COLO668 (cell line): ENCODE data around the gene MRPS2.
"Not testable (repeated sequence)": the region's sequence is repeated elsewhere in the genome, so short reads cannot be mapped to it uniquely, and the experiment has no call there.

Experiments used
- DNase-seq: peaks from one replicate; lab custom pipeline; 2025; ENCODE audit not compliant: unreplicated experiment; lab: John Stamatoyannopoulos, UW

The MRPS2 gene

DNA sequence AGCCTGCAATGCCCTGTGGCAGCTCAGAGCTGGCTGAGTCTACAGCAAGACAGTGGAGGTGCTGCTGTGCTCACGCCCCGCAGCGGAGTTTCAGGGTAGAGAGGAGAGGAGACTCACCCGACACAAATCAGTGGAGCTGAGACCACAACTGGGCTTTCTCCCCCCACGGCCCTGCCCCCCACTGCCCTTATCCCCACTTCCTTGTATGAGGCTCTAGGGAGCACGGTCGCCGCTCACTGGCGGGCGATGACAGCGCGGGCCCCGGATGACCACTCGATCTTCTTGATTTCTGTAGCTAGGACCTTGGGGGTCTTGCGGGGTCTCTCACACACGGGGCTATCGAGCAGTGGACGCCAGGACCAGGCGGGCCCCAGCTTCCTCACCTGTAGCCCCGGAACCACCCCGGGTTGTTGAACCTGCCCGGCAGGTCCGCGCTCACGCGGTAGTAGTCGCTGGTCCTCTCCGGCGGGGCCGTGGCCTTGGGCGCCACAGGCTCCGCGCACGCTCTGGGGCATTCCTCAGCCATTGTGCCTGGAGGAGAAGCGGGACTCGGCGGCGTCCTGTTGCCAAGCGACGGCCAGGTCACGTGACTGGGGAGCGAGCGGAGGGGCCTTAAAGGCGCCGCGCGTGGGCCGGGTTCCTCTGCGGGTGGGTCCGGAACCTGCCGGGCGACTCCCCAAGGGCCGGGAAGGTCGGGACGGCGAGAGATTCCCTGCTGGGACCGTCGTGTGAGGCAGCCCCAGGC is 984 bp upstream of the MRPS2 start:
- DNase-seq, result peak; percentile 91

DNA sequence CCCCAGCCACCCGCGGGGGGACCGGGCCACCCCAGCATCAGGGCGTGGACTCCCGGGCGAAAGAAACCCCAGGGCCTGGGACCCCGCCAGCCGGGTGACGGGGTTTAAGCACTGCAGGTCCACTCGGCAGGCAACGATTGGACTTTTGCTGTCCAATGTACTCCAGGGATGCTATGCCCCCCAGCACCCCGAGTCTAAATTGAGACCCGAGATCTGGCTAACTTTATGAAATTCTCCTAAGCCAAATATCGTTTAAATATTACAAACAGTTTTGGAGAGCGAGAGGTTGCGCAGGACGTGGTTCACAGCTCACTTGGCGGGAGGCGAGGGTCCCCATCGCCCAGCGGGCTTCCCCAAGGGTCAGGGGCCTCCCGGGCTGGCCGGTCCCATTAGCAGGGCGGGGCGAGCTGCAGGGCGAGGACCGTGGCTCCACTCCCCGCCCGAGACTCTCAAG is 384 bp upstream of the MRPS2 start:
- no peak for DNase-seq

DNA sequence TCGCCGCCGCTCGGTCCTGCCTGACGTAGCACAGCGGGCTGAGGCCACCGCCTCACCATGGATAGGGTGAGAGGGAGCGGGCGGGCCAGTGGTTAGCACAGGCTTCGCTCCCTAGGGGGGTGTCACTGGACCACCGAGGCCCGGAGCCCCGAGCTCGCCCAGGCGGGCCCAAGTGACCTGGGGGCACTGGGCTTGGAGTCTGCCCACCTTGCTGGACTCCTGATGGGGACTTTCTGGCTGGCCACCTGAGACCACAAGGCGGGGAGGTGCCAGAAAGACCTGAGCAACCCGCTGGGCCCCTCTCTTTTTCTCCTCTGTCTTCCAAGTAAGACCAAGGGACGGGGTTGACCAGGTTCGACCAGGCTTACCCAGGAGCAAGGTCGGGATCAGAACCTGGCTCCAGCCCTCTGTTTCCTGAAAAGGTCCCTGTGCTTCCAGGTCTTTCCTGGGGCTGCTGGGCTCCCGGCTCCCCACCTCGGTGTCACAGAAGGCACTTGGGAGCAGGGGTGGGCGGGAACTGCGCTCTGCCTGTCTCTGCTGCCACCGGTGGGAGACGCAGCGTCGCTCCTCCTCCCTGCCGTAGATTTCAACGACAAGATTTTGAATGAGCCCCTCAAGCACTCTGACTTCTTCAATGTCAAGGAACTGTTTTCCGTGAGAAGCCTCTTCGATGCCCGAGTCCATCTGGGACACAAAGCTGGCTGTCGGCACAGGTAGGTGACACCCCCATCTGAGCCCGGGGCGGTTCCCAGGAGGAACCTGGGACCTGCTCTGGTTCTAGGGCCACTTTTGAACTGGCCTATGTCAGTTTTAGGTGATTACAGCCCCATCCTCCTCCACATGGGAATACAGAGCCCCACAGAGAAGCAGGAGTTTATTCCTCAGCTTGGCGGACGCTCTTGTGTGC is 1.0 kb downstream of the MRPS2 start:
- no peak for DNase-seq

DNA sequence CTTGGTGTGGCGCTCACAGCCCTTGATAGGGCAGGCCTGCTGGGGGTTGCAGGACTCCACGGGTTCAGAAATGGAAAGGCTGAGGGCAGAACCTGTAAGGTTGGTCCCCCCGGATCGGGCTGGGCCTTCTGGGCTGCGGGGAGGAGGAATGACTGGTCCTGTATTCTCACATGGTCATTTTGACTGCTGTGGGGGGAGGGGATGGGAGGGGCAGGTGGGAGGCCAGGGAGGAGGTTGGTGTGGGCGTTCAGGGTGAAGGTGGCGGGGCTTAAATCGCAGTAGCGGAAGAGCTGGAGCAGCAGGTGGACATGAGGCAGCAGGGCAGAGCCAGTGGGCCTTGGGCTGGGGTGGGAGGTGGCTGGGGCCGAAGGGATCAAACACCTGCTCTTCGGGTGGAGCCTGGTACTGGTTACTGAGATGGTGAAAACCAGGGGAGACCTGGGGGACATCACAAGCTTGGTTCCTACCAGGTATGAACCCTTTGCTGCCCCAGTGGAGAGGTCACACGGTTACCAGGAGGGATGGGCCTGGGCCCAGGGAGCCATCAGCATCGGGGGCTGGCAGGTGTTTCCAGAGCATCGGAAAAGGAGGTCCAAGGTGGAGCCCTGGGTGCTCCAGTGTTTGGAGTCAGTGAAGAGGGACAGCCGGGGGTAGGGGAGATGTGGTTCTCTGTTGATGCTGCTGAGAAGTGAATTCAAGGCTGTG is 1.8 kb downstream of the MRPS2 start:
- DNase-seq, result no peak

DNA sequence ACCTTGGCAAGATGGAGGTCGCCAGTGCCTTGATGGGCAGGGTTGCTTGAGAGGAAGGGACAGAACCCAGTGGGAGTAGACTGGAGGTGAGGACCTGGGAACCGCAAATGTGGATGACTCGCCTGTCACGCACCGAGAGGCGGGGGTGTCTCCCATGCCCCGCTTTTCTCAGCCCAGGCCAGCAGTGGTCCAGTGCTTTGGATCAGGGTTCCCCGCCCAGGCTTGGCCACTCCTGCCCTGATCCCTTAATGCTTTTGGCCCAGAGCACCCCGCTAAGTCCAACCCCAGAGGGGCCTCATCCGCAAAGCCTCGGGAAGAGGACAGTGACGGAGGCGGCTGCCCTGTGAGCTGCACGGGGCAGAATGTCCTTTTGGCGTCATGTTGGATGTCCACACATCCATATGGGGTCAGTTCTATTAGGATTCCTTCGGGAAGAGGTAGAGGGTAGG is 2.4 kb downstream of the MRPS2 start:
- no peak for DNase-seq

DNA sequence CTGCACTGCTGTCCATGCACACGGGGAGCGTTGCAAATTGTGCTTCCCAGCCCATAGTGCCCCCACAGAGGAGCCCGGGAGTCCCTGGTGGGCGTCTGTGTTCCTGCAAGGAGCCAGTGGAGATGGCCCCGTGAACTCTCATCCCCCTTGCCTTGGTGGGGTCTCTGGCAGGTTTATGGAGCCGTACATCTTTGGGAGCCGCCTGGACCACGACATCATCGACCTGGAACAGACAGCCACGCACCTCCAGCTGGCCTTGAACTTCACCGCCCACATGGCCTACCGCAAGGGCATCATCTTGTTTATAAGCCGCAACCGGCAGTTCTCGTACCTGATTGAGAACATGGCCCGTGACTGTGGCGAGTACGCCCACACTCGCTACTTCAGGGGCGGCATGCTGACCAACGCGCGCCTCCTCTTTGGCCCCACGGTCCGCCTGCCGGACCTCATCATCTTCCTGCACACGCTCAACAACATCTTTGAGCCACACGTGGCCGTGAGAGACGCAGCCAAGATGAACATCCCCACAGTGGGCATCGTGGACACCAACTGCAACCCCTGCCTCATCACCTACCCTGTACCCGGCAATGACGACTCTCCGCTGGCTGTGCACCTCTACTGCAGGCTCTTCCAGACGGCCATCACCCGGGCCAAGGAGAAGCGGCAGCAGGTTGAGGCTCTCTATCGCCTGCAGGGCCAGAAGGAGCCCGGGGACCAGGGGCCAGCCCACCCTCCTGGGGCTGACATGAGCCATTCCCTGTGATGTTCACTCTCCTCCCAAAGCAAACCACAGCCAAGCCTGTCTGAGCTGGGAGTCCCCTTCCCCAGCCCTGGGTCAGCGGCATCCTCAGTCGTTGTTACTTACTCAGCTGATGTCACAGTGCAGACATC is 3.1 kb downstream of the MRPS2 start:
- DNase-seq, result no peak

DNA sequence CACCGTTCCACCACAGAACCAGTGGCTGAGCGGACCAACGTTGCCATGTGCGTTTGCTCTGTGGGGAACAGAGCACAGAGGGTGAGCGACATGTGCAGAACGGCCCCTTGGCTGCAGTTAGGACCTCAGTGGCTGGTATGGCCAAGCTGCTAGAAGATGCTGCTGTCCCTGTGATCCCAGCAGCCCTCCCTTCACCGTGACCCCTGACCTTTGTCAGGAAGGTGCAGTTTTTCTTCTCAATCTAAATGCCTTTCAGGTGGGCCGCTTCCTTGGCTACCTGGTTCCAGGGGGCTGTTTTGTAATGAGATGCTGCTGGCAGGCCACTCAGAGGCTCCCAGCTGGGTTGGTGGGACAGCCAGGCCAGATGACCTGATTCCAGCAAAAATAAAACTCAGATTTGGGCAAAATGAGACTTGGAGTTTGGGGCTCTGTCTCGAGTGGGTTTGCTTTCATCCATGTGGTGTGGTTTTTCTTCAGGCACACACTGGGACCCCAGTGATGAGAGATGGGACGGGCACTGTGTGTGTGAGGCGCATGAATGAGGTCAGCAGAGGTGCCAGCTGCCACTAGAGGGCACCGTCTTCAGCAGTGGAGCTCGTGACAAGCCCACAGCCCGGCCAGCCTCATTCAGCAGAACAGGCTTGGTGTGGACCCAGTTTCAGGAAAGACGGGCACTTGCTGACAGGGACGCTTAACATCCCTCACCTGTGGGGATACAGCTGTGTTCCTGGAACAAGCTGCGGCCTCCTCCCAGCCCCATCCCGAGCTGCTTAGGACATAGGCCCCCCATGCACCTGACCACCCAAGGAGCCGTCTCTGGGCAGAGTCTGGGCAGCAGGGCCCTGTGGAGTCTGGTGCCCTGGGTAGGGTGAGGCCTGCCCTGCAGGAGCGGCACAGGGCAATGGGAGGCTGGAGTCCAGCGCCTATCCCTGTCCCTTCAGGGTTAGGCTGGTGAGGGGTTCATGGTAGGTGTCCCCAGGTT is 4.1 kb downstream of the MRPS2 start:
- DNase-seq, result peak; percentile 52

DNA sequence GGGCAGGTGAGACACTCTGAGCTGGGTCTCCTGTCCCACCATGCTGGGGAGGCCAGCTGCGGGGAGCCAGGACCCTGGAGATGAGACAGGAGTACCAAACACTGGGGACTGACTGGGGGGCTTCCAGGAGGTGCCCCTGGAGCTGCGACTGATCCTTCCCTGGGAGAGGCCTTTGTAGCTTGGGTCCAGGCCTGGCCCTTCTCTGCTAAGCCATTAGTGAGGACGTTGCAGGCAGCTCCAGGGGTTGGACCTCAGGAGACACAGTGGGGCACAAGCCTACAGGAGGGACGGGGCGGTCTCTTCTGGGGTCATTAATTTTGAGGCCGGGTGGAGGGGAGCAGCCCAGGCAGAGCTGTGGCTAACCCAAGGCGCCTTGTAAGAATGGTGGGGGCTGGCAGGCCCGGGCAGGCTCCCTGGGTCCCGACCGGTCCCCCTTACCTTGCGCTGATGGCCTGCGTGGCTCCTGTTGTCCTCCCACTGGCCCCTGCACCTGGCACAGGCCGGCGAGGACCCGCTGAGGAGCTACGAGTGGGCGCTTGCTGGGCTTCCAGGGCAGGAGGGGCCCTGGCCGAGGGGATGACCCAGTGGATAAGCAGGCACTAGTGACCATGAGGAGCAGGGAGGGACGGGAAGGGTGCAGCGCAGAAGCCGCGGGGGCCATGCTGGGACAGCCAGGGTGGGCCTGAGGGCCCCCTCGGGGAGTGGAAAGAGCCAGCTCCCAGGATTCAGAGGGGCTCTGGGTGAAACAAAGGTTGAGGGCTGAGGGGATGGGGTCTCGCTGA is 5.1 kb downstream of the MRPS2 start:
- DNase-seq, result no peak

DNA sequence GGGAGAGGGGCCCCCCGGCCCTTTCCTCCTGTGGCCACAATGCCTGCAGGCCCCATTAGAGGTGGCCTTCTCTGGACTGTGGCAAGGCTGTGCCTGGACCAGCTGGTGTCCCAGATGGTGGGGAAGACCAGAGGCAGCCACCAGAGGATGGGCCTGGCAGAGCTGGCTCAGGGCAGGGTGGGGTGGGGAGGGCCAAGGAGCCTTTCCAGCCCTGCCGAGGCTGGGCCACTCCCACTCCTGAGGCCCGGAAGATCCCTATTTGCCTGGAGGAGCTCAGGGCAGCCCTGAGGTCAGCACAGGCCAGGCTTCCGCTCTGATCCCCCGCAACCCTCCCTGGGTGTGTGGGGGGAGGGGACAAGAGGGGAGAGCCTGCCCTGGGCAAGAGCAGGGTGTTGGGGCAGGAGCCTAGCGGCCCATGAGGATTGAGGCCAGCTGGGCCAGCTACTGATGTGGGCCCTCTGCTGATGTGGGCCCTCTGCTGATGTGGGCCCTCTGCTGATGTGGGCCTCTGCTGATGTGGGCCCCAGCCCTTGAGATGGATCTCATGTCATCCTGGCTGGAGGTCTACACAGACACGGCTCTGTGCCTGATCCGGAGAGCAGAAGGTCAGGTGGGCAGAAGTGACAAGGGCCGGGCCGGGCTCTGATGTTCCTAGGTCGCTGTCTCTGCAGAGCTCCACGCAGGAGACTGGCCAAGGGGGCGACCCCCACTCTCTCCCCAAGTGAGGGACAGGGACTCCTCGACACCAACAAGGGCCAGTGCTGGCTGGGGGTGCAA is 6.0 kb downstream of the MRPS2 start:
- no peak for DNase-seq

DNA sequence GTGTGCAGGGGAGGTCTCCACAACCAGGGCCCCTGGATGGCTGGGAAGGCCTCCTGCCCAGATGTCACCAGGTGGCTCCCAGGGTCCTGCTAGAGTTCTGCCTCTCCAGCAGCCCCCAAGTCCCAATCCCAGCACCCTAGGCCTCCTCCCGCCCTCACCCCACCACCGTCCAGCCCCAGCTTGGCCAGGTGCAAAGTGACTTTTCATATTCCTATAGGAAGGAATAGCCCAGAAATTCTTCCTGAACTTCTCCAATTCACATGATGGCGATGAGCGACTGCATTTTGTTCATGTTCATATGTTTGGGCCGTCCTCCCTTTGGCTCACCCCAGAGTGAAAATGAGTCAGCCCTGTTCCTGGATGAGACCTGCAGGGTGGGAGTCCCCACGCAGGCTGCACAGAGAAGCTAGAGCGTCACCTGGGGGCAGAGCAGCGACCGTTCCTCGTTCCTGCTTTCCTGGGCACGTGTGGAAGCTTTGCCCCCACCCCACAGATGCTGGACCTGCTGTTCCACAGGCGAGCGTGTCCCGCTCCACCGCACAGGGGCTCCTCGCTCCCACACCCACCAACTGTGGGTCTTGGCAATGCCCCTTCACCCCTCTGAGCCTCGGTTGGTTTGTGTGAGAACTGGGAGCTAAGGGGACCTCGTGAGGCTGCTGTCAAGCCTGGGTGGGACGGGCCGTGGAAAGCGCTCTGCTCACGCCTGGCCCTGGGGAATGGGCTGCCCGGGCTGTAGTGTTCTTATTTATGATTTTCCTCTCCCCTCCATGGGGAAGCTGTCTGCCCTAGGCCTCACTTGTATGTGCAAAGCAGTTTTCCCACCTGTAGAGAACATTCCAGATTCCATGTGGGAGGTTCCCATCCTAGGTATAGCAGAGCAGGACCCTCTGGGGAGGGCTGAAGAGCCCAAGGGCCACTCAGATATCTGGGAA is 6.9 kb downstream of the MRPS2 start:
- DNase-seq, result no peak

DNA sequence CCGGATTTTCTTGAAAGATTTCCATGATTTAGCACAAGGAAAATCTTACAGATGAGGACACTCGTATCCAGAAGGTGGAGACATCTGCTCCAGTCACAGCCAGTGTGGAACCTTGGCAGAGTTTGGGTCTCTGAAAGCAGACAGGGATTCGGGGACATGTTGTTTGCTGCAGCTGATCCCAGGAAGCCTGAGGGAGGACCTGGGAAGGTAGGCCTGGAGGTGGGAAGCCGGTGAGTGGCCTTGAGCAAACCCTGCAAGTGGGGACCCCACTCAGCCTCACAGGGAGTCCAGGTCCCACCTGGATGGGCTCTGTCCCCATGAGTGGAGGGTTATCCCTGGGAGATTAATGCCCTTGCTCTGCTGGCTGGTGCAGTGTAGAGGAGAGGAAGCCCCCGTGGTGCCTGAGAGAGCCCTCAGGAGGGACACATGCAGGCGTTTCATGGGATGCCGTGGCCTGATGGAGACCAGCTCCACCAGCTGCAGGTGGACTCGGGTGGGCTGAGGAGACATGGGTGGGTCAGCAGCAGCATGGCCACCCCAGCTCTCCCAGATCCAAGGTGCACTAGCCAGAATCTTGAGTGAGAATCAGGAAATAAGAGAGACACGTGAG is 7.8 kb downstream of the MRPS2 start:
- DNase-seq, result no peak

DNA sequence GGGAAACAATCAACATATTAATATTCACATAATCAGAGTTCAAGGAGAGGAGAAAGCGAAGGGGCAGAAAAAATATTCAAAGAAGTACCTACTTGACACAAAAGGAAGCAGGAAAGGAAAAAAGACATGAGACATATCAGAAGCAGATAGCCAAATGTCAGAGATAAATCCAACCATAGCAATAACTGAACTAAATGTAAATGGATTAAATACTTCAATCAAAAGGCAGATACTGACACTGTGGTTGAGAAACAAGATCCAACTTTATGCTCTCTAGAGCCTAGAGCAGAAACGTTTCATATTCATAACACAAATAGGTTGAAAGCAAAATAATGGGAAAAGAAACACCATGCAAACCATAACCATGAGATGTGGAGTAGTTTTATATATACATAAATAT is 9.0 kb downstream of the MRPS2 start:
- no peak for DNase-seq

DNA sequence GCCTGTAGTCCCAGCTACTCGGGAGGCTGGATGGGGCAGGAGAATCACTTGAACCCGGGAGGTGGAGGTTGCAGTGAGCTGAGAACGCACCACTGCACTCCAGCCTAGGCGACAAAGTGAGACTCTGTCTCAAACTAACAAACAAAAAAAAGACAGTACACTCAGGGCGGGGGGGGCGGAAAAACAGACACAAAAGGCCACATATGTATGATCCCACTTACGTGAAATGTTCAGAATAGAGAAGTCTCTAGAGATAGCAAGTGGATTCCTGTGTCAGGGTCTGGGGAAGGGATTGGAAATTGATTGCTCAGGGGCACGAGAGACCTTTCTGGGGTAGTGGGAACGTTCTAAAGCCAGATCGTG is 11.7 kb downstream of the MRPS2 start:
- no peak for DNase-seq

DNA sequence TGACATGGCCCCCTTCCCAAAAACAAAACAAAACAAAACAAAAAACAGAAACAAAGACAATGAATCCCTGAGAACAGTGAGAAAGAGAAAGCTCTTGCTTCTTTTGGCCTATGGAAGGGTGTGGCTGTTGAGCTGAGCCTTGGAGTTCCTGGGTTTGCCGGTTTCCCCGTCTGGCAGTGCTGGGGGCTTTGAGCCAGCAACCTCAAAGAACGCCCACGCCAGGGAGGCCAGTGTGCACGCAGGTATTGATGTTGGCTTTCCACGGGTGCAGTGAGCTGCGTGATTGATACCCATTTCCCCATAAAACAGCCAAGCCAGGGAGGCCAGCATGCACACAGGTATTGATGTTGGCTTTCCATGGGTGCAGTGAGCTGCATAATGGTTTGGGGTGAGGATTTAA is 12.4 kb downstream of the MRPS2 start:
- no peak for DNase-seq

DNA sequence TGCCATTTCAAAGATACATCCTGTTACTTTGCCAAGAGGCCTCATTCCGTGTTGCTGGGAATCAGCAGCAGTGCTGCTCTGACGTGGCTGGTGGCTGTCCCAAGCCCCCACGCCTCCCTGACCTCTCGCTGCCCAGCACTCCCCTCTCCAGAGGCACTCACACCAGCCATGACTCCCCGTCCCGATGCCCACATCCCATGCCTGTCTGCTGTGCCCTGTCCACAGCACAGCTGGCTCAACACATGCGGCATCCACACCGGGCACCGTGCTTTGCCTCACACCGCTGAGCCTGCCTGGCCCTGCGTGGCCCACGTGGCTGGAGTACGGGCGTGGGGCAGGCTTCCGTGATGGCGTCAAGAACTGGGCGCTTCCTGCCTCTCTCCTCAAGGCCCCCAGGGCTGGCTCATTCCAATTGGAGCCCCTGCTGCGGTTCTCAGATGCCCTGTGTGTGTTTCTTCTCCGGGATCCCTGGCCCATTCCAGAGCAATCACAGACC is 12.9 kb downstream of the MRPS2 start:
- DNase-seq, result no peak

DNA sequence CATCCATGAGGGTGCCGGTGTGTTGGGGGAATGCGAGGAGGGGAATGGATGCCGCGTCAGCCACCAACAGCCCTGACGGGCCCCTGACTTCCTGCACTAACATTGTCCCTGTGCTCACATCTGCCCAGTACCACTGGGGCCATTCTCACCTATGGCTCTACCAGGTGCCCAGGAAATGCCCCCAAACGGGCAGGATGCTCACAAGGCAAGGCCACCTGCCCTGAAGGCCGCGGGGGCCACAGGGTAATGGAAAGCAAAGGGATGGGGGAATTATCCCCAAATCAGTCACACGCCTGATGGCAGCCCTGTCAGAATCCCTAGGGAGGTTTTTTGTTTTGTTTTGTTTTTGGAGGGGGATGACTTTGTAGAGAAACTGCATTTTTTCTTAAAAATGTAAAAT is 13.4 kb downstream of the MRPS2 start:
- not testable (repeated sequence) for DNase-seq
